Measurements from ENCODE around the gene MYF6. TPM values are rescaled to one million over a fixed set of nuclear protein-coding genes. Genes with fewer than 3 reads are reported as not detected.

Gene MYF6
- total RNA-seq, 1 experiment from 2014 or later = not detected

- no peaks in the 10 kb centered on the region for H3K36me3 ChIP-seq (ENCODE audit: insufficient read depth, low read length, poor library complexity, severe bottlenecking)
- no peak for DNase-seq (ENCODE audit: low spot score)
- intact Hi-C loops (cut with micrococcal nuclease; ENCODE audit: unreplicated experiment) = no loop called here
- ChIA-PET POLR2A (ENCODE audit: low non-redundant PET) (no interaction called here), CTCF (no interaction called here)
- H3K4me3 ChIP-seq (ENCODE audit: low read depth, low read length, poor library complexity, severe bottlenecking) = no peak overlapping the region
- H3K4me1 ChIP-seq (ENCODE audit: insufficient read depth, low read length, poor library complexity, severe bottlenecking) = peaks cover 8% of the 10 kb centered on the region
- no peaks in the 10 kb centered on the region for H3K9me3 ChIP-seq (ENCODE audit: low read depth, low read length, poor library complexity, severe bottlenecking)
- H3K27me3 ChIP-seq (replicated peaks; ENCODE audit: insufficient read depth, low read depth, low read length, poor library complexity) = no peaks in the 10 kb centered on the region
- no TSS peak for BruUV-seq (replicated peaks)
- H3K27ac ChIP-seq (ENCODE audit: low read depth, low read length, poor library complexity, severe bottlenecking) = no peak overlapping the region
- TF ChIP-seq EZH2 (IDR thresholded peaks at IDR 0.05; ENCODE audit: borderline replicate concordance, low read depth, low read length, poor library complexity, severe bottlenecking) (no peak), CTCF (conservative IDR thresholded peaks at IDR 0.05; ENCODE audit: low read depth, low read length) (no peak)
Observed at GRCh38 chr12:80677994-80678393, 29.4 kb upstream of the MYF6 start.

- POLR2A ChIA-PET (ENCODE audit: low non-redundant PET) = no interaction called here
- intact Hi-C loops (cut with micrococcal nuclease; ENCODE audit: unreplicated experiment) = no loop called here
Observed at GRCh38 chr12:80679346-80680131, 27.9 kb upstream of the MYF6 start.

GRCh38 chr12:80681287-80681686, 26.1 kb upstream of the MYF6 start:
- no peak for DNase-seq (ENCODE audit: low spot score)
- intact Hi-C loops (cut with micrococcal nuclease; ENCODE audit: unreplicated experiment) = no loop called here
- POLR2A ChIA-PET (ENCODE audit: low non-redundant PET) = no interaction called here
- Histone ChIP-seq H3K4me1 (ENCODE audit: insufficient read depth, low read length, poor library complexity, severe bottlenecking) (no peaks in the 10 kb centered on the region), H3K4me3 (ENCODE audit: low read depth, low read length, poor library complexity, severe bottlenecking) (no peak overlapping the region), H3K36me3 (ENCODE audit: insufficient read depth, low read length, poor library complexity, severe bottlenecking) (no peaks in the 10 kb centered on the region), H3K9me3 (ENCODE audit: low read depth, low read length, poor library complexity, severe bottlenecking) (no peaks in the 10 kb centered on the region), H3K27ac (ENCODE audit: low read depth, low read length, poor library complexity, severe bottlenecking) (no peak overlapping the region), H3K27me3 (replicated peaks; ENCODE audit: insufficient read depth, low read depth, low read length, poor library complexity) (no peaks in the 10 kb centered on the region)
- BruUV-seq (replicated peaks) = no TSS peak
- CTCF ChIA-PET = no interaction called here
- TF ChIP-seq CTCF (conservative IDR thresholded peaks at IDR 0.05; ENCODE audit: low read depth, low read length) (no peak), EZH2 (IDR thresholded peaks at IDR 0.05; ENCODE audit: borderline replicate concordance, low read depth, low read length, poor library complexity, severe bottlenecking) (no peak)

More at GRCh38 chr12:80679346-80680131, 27.9 kb upstream of the MYF6 start:
- Histone ChIP-seq H3K4me3 (ENCODE audit: low read depth, low read length, poor library complexity, severe bottlenecking) (no peak overlapping the region), H3K36me3 (ENCODE audit: insufficient read depth, low read length, poor library complexity, severe bottlenecking) (no peaks in the 10 kb centered on the region), H3K27ac (ENCODE audit: low read depth, low read length, poor library complexity, severe bottlenecking) (no peak overlapping the region), H3K9me3 (ENCODE audit: low read depth, low read length, poor library complexity, severe bottlenecking) (no peaks in the 10 kb centered on the region), H3K4me1 (ENCODE audit: insufficient read depth, low read length, poor library complexity, severe bottlenecking) (peaks cover 8% of the 10 kb centered on the region), H3K27me3 (replicated peaks; ENCODE audit: insufficient read depth, low read depth, low read length, poor library complexity) (no peaks in the 10 kb centered on the region)
- TF ChIP-seq CTCF (conservative IDR thresholded peaks at IDR 0.05; ENCODE audit: low read depth, low read length) = no peak
- no peak for TF ChIP-seq EZH2 (IDR thresholded peaks at IDR 0.05; ENCODE audit: borderline replicate concordance, low read depth, low read length, poor library complexity, severe bottlenecking)
- BruUV-seq (replicated peaks) = no TSS peak
- DNase-seq (ENCODE audit: low spot score) = no peak
- CTCF ChIA-PET = no interaction called here

Measured in A673 (cell line).